K562 (cell line): ENCODE data around the gene TRAPPC12. TPM values are rescaled to one million over a fixed set of nuclear protein-coding genes. Genes with fewer than 3 reads are reported as not detected.

Experiments
- BHLHE40 ChIP-seq: IDR thresholded peaks from 2 replicates; pipeline ENCODE4 v1.6.1; 2011; ENCODE audit warnings: low read length, improper control_type of control experiment
- CEBPB ChIP-seq: fragments of 450-650 bp; IDR thresholded peaks from 2 replicates; pipeline ENCODE4 v1.6.1; 2016; ENCODE audit warnings: missing genetic modification characterization, missing compliant biosample characterization
- GTF2E2 ChIP-seq: fragments of 200-800 bp; sonication (Bioruptor generic); IDR thresholded peaks from 2 replicates; pipeline ENCODE4 v1.6.1; 2016; ENCODE audit warnings: missing genetic modification characterization, missing compliant biosample characterization
- JUNB ChIP-seq: fragments of 450-650 bp; formaldehyde crosslinking; conservative IDR thresholded peaks from 2 replicates; pipeline ENCODE4 v1.4.0; 2020; ENCODE audit warnings: mild to moderate bottlenecking
- KLF13 ChIP-seq: fragments of 450-650 bp; IDR thresholded peaks from 2 replicates; pipeline ENCODE4 v1.6.1; 2016; ENCODE audit warnings: missing genetic modification characterization, low read depth, mild to moderate bottlenecking, missing compliant biosample characterization, moderate library complexity, borderline replicate concordance
- MTA1 ChIP-seq: fragments of 450-650 bp; IDR thresholded peaks from 2 replicates; pipeline ENCODE4 v1.6.1; 2017; ENCODE audit warnings: borderline replicate concordance
- NR2C1 ChIP-seq, 2 experiments: fragments of 450-650 bp; IDR thresholded peaks; 2 replicates each; pipeline ENCODE4 v1.6.1; 2017; ENCODE audit warnings: mild to moderate bottlenecking in 2 of 2, antibody characterized with exemption in 1 of 2, inconsistent platforms in 1 of 2, missing compliant biosample characterization in 1 of 2, missing genetic modification characterization in 1 of 2
- PHF21A ChIP-seq: fragments of 450-650 bp; IDR thresholded peaks from 2 replicates; pipeline ENCODE4 v1.6.1; 2017; ENCODE audit warnings: low read depth, borderline replicate concordance
- RFX5 ChIP-seq: IDR thresholded peaks from 2 replicates; pipeline ENCODE4 v1.6.1; 2011; ENCODE audit warnings: low read depth, mild to moderate bottlenecking, improper control_type of control experiment, low read length
- SIX5 ChIP-seq, 2 experiments: IDR thresholded peaks; 2 replicates each; pipeline ENCODE4 v1.6.1; 2011; ENCODE audit warnings: low read length in 2 of 2, borderline replicate concordance in 1 of 2, low read depth in 1 of 2, mild to moderate bottlenecking in 1 of 2, moderate library complexity in 1 of 2; ENCODE audit not compliant: insufficient read depth in 1 of 2
- TAL1 ChIP-seq: fragments of 450-650 bp; IDR thresholded peaks from 2 replicates; pipeline ENCODE4 v1.6.1; 2016; ENCODE audit warnings: mild to moderate bottlenecking
- ZNF143 ChIP-seq: sonication (generic); formaldehyde crosslinking; IDR thresholded peaks from 2 replicates; pipeline ENCODE4 v1.9.0; 2022; ENCODE audit warnings: mild to moderate bottlenecking, missing genetic modification reagents
- ZNF431 ChIP-seq: sonication (generic); formaldehyde crosslinking; IDR thresholded peaks from 2 replicates; pipeline ENCODE4 v1.8.0; 2022; ENCODE audit warnings: mild to moderate bottlenecking, missing genetic modification reagents
- ZNF445 ChIP-seq: fragments of 250-450 bp; sonication (Bioruptor Pico); IDR thresholded peaks from 2 replicates; pipeline ENCODE4 v1.4.0; 2020; ENCODE audit warnings: low read depth, mild to moderate bottlenecking, moderate library complexity
- ZNF57 ChIP-seq: fragments of 450-650 bp; formaldehyde crosslinking; IDR thresholded peaks from 2 replicates; pipeline ENCODE4 v1.4.0; 2020; ENCODE audit warnings: mild to moderate bottlenecking, moderate library complexity
- ZNF644 ChIP-seq: fragments of 200-800 bp; sonication (Bioruptor generic); IDR thresholded peaks from 2 replicates; pipeline ENCODE4 v1.6.1; 2016; ENCODE audit warnings: low read depth, missing genetic modification characterization, missing compliant biosample characterization
- polyA plus RNA-seq, 8 experiments: library from polyadenylated mRNA; depleted of rRNA in 4 of 8; stranded (reverse) in 5 of 8; unstranded in 3 of 8; fragments of >200 nt; fragmentation: Nextera tagmentation in 2 of 8; fragmentation: Illumina TruSeq in 1 of 8; extraction: Ambion mirVana in 2 of 8; extraction: Trizol in 1 of 8; gene quantifications; 2 replicates each; pipeline versions ENCODE4 v1.2.1 to v1.2.3, GENCODE V29; 2011 to 2014; ENCODE audit warnings: inconsistent platforms in 1 of 8, missing spikeins in 1 of 8
- total RNA-seq, 7 experiments: library from RNA; depleted of rRNA in 6 of 7; stranded (reverse); fragments of >200 nt in 6 of 7; fragmentation: Illumina TruSeq in 2 of 7; extraction: Trizol in 2 of 7; gene quantifications; 2 replicates each; pipeline versions ENCODE4 v1.2.1 to v1.2.3, GENCODE V29; 2011 to 2021; ENCODE audit warnings: low replicate concordance in 1 of 7
- TF ChIP-seq, protein P1 (sequence below), 2 experiments: fragments of 450-650 bp; IDR thresholded peaks; 2 replicates each; pipeline ENCODE4 v1.6.1; 2016; ENCODE audit warnings: mild to moderate bottlenecking in 2 of 2, borderline replicate concordance in 1 of 2, low read depth in 1 of 2, moderate library complexity in 1 of 2

TRAPPC12 gene
- total and polyA plus RNA-seq, 9 of the 15 experiments (the other 6 are each of a cell fraction or from before 2014, with no cell fraction given), result 8.0 to 75.2 (median 39.1) TPM

DNA sequence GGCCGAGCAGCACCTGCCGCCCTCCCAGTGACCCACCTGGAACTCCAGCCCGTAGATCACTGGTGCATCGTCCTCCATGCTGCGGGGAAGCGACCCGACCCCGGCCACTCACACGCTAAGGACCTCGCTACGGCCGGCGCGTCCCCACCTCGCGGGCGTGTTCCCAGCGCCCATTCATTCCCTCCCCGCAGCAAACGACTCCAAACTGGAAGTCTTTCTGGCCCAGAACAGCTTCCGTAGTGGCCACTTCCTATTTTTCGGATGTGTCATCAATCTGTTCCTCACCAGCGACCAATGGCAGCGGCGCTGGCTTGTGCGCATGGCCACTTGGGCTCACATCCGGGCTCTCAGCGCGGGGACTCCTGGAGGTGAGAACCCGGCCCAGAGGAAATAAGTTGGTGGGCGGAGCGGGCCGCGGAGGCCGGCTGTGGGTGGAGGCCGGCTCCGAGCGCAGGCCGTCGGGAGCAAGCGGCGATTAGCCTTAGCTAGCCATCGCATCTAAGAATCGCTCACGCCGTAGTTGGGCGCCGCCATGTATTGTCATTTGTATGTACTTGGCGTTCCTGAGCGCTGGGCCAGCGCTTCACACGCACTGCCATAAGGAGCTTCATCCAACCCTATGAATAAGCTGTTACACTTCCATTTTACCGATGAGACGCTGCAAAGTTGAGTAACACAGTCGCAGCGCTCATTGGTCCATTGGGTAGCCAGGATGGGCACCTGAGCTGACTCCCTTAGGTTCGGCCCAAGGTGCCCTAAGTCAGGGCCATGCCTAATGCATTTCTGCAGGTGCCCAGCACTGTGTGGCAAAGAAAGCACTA lies 1.7 kb upstream of the TRAPPC12 start, which contains the start of gene EIPR1 (continued):
- TF ChIP-seq, protein P1, sequence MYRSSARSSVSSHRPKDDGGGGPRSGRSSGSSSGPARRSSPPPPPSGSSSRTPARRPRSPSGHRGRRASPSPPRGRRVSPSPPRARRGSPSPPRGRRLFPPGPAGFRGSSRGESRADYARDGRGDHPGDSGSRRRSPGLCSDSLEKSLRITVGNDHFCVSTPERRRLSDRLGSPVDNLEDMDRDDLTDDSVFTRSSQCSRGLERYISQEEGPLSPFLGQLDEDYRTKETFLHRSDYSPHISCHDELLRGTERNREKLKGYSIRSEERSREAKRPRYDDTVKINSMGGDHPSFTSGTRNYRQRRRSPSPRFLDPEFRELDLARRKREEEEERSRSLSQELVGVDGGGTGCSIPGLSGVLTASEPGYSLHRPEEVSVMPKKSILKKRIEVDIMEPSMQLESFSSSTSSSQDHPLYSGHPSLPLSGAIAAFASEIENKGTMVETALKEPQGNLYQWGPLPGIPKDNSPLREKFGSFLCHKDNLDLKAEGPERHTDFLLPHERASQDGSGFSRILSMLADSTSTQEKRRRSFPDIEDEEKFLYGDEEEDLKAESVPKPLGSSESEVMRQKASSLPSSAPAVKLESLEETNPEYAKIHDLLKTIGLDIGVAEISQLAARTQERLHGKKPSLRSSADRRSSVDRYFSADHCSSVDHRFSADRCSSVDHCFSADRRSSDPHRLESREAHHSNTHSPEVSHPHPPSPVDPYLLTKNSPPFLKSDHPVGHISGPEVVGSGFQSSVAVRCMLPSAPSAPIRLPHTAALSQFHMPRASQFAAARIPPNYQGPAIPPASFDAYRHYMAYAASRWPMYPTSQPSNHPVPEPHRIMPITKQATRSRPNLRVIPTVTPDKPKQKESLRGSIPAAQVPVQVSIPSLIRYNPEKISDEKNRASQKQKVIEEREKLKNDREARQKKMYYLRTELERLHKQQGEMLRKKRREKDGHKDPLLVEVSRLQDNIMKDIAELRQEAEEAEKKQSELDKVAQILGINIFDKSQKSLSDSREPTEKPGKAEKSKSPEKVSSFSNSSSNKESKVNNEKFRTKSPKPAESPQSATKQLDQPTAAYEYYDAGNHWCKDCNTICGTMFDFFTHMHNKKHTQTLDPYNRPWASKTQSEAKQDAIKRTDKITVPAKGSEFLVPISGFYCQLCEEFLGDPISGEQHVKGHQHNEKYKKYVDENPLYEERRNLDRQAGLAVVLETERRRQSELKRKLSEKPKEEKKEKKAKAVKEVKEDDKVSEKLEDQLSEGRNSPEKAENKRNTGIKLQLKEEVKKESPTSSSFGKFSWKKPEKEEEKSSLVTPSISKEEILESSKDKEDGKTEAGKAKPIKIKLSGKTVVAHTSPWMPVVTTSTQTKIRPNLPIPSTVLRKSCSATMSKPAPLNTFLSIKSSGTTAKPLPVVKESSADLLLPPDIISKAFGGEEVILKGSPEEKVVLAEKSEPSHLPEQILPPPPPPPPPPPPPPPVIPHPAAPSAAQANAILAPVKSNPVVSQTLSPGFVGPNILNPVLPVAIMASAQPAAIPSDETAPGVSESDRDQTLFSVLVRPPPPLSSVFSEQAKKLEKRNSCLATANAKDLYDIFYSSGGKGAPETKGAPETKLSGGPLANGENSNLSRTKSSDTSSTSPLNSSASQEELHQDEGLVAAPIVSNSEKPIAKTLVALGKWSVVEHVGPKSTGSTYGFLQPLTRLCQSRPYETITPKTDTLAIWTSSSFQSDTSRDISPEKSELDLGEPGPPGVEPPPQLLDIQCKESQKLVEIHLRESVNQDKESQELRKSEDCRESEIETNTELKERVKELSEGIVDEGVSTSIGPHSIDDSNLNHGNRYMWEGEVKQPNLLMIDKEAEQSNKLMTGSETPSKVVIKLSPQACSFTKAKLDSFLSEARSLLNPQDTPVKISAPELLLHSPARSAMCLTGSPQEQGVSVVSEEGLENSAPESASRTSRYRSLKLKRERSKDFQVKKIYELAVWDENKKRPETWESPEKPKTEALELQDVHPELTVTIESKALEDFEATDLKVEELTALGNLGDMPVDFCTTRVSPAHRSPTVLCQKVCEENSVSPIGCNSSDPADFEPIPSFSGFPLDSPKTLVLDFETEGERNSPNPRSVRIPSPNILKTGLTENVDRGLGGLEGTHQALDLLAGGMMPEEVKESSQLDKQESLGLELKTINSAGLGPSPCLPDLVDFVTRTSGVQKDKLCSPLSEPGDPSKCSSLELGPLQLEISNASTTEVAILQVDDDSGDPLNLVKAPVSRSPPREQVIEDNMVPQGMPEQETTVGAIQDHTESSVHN (IDR thresholded peaks at IDR 0.05; ENCODE audit: borderline replicate concordance in 1 of 2, low read depth in 1 of 2), result no peak
- TF ChIP-seq BHLHE40 (no peak), ZNF445 (CRISPR knock-in tag) (no peak), ZNF431 (CRISPR knock-in tag) (0 out of 2 replicates have a peak, but pooled peaks have one; percentile 52), ZNF143 (CRISPR knock-in tag) (0 out of 2 replicates have a peak, but pooled peaks have one; percentile 15), PHF21A (peak; percentile 79; the same call in 1 of the 2 replicates), ZNF644 (tag) (0 out of 2 replicates have a peak, but pooled peaks have one; percentile 25), ZNF57 (CRISPR knock-in tag) (no peak), MTA1 (peak; percentile 53; the same call in 1 of the 2 replicates), NR2C1 (IDR thresholded peaks at IDR 0.05) (peak; percentile 93; the same call in 1 of the 2 replicates), NR2C1 (tag; IDR thresholded peaks at IDR 0.05) (no peak), JUNB (CRISPR knock-in tag) (no peak), TAL1 (no peak), SIX5 (IDR thresholded peaks at IDR 0.05; ENCODE audit: borderline replicate concordance in 1 of 2, insufficient read depth in 1 of 2, low read depth in 1 of 2, low read length in 2 of 2) (0 out of 4 replicates have a peak, but pooled peaks of 1 of the 2 experiments have one; percentile 27), CEBPB (peak; percentile 75), RFX5 (no peak; the same call in 1 of the 2 replicates), GTF2E2 (tag) (no peak), KLF13 (peak; percentile 93)
